GM21717 (cell line): ENCODE data around the gene FREM2.

Experiments used
- ATAC-seq: cut with Tn5 transposase; IDR thresholded peaks from one replicate; pipeline ENCODE4 v1.9.1; 2021; ENCODE audit warnings: mild to moderate bottlenecking, moderate library complexity; ENCODE audit not compliant: unreplicated experiment

FREM2 gene

DNA sequence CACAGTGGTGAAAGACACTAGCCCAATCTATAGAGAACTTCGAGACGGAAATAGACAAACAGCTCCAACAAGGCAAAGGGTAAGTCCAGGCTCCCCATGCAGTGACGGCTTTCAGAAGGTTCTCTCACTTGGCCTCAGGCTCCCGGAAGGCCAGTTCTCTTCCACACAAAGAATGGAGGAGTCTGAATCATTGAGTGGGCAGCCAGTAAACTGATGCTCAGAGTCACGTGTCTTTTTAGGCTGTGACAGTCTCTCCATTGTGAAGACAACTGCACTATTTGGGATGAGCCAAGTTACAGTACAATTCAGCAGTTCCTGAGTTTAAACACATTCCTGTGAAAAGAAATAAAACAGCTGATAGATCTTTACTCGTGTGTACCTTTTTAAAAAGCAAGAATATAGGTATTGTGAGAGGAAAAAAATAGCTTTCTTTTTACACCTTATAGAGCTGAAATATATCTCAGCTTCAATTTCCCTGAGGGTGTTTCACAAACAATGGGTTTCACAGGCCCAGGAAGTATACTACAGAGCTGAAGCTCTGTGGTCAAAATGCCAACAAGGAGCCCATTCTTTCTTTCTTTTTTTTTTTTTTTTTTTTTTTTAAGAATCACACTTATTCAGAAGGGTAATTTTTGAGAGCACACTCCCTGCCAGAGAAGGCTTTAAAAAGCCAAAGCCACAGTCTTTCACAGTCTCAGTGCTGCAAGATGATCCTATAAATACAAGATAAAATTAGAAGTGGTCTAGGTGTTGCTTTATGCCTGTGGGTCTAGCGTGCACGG lies 135.1 kb downstream of the FREM2 start:
- no peak for ATAC-seq

DNA sequence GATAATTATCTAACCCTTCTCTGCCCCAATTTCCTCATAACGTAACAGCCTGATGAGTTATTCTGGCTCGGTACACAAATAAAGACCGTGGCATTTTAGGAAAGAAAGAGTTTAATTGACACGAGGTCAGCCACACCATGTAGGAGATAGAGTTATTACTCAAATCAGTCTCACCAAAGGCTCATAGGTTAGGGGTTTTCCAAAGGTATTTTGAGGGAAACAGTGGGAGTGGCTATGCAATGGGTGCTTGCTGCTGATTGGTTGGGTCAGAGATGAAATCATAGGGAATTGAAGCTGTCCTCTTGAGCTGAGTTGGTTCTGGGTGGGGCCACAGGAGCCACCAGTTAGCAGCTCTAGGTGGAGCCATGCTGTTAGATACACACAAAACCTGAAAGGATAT lies 137.5 kb downstream of the FREM2 start:
- no peak for ATAC-seq

DNA sequence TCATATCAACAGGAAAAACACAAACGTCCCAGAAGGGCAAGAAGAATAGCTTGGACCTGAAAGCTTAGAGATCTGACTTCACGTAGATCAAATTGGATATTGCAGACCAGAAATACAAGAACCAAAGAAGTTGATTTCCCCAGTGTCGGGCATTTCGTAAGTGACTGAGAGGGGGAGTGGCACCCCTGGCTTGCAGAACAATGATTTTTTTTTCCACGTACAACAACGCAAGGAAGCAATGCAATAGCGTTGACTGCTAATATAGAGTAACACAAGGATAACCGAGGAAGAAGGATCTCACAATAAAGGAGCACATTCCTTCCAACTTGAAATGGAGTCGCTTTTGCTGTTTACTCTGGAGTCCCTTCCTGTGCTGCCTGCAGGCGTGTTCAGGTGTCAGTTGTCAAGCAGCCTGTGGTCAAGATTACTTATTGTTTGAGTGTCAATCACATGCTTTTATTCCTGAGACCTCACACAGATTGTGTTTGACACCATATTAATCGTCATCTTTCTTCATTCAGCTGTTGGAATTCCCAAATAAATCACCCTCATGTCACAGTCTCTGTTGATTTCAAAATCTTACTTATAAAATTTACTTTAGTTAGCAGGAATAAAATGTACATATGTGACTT lies 139.4 kb downstream of the FREM2 start:
- no peak for ATAC-seq

DNA sequence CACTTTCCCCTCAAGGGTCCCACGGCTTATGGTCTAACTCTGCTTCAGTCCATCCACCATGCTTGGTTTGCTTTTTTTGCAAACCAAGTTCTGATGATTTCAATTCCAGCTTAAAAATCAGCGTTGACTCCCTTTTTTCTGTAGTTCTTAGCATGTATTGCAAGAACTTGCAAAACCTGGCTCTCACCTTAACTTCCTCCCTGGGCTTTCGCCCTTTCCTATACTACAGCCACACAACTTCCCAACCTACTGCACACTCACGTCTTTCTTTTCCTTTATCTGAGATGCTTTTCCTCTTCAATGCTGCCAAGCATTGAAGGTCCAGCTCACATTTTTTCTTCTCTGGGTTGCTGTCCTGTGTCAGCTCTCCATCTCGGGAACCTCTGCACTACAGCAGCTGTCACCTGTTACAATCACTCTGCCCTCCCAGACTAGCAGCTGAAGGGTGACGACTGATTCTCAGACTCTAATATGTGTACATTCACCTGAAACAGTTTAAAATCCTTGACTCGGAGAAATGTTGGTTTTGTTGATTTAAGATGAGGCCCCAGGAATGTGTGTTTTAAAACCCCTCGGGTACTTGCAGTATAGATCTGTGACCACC lies 143.7 kb downstream of the FREM2 start:
- ATAC-seq: no peak

DNA sequence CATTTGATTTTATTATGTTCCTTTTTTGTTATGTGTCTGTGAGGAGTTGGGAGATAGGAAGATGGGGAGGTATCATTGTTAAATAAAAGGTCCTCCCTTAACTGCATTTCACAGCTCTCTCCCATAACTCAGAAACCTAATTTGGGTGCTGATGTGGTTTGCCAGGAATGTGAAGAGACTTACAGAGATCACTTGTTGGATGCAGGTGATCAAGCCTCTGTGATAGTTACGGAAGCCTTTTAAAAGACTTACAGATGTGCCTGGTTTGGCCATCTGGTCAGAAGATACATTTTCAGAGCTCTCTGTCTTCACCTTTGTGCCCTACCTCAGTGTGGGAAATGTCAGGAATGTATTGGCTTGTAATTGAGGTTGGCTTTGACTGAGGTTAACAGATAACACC lies 157.7 kb downstream of the FREM2 start:
- ATAC-seq: no peak

DNA sequence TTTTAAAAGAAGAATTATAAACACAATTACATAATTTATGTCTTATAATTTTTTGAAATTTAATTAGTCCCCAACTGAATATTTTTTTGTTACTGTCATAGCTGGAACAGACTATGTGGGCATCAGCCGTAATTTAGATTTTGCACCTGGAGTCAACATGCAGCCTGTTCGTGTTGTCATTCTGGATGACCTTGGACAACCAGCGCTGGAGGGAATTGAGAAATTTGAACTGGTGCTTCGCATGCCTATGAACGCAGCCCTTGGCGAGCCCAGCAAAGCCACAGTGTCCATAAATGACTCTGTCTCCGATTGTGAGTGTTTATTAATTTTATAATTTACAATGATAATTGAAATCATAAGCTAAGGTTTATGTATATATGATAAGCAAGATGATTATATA lies 161.5 kb downstream of the FREM2 start:
- no peak for ATAC-seq

DNA sequence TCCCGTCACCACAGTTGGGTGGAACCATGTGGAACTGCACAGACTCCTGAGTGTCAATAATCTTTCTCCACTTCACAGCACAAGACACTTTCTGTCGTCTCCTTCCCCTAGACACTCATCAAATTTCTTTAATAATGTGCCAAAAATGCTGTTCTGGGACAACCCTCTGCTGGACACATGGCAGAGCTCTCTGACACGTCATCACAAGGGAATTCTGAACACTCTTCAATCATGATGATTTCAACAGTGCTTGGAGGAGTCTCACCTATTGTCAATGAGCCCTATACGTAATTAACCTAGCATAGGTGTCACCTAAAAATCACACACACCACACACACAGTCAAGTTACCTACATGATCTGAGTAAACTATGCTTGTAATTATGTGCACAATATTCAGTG lies 162.4 kb downstream of the FREM2 start:
- ATAC-seq: no peak

DNA sequence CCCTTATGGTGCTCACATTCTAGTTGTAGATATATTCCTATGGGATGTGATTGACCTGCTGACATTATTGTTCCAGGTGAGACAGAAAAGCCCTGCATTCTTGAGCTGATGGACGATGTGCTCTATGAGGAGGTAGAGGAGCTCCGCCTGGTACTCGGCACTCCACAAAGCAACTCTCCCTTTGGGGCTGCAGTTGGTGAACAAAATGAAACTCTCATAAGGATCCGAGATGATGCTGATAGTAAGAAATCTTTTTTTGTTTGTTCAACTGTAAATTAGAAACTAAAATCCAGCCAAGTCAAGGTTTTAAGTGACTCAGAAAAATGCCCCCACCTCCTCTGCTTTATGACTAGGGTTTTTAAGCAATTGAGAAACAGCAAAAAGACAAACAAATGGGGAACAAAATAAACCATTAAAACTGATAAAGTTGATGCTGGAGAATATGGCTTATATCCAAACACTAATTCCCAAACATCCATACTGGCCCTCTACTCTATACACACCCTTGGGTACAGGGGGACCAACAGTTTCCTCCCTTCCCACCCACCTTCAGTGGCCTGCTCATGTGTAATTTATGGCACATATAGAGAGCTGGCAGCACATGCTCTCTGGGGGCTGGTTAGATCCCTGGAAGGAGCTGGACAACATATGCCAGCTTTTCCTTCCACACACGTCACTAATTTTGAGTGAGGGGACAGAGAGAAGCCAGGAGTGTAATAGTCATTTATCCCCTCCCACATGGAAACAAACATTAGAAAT lies 164.2 kb downstream of the FREM2 start:
- peak; percentile 79 for ATAC-seq

DNA sequence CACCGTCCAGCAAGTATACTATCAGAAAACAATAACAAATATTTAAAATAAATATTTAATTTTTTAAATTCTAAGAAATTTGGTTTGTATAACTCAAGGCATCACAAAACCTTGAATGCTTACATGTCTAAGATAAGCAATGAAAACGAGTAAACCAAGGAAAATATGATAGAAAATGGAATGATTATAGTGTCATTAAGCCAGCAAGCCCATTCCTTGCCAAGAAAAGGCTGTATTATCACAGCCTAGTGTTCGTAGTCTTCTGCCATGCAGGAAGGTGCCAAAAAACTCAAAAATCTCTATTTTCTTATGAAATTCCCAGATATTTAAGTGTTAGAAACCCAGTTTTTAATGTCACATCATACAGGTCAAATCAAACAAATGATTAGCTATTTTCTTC lies 167.3 kb downstream of the FREM2 start:
- no peak for ATAC-seq

DNA sequence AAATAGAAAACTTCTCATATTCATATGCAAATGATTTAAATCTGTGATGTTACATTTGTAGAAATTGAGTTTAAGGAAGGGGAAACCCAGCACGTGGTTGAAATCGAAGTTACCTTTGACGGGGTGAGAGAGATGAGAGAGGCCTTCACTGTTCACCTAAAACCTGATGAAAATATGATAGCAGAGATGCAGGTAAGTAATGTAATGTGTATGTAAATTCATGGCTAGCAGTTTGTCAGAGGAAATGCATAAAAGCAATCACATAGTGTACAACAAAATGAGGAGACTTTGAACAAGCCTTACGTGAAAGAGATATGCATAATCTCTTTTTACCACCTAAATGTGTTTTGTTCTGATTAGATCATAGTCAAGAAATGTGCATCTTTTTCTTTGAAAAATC lies 169.2 kb downstream of the FREM2 start:
- no peak for ATAC-seq

DNA sequence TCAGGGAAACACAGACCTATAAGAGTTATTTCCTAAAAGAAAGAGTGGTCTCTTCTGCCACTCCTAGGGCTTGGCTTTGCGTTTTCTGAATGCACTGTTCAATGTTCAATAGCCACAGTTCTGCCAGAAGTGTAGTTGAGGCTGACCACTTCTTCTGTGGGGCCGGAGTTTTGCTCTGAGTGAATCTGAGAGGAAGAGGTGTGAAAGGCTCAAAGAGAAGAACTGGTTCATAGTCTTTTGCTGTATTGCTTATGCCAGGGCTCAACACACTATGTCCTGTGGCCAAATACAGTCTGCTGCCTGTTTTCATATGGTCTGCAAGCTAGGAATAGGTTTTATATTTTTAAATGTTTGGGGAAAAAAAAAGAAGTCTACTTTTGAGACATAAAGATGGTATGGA lies 175.6 kb downstream of the FREM2 start:
- ATAC-seq: peak; percentile 57

DNA sequence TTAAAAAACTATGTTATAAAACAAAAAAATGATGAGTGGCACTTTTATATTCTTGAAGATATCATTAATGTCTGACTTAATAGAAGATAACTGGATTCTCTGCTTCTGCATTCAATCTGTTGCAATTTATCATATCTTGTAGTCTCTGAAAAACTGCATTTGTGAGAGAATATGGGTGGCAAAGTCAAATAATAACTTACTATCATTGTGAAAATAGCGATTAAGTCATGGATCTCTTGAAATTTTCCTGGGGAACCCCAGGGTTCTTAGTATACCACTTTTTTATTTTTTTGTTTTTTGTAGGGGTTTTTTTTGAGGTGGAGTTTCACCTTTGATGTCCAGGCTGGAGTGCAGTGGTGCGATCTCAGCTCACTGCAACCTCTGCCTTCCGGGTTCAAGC lies 176.7 kb downstream of the FREM2 start:
- no peak for ATAC-seq

DNA sequence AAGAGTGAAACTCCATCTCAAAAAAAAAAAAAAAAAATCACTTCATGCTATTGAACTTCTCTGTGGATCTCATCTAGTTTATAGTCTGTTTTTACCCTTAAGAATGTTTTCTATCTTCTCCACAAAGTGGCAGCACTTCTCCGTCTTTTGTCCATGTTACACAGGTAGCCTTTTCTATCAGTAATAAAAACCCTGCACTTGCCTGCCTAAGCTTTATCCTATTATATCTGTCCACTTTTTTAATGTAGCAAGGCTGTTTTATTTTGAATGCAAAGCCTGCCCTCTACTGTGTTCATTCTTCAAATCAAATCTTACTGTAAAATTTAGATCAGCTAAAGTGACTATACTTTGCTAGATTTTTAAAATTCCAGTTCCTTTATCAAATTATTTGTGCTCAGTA lies 179.8 kb downstream of the FREM2 start:
- ATAC-seq: no peak

DNA sequence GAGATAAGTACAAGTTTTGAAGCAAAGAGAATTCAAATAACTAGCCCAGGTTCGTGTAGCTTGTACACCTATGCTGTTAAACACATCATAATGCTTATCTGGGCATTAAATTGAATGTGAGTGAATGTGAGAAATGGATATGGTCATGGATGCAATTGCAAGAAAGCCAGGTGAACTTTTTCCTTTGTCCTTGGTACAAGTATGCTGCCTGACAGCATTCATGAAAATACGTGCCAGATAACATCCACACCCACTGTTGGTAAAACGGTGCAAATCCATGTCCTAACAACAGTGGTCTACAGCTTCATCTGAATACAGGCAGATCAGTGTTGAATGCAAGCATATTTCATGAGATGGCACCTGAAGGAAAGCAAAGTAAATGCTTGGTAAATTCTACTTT lies 181.5 kb downstream of the FREM2 start:
- ATAC-seq: no peak

DNA sequence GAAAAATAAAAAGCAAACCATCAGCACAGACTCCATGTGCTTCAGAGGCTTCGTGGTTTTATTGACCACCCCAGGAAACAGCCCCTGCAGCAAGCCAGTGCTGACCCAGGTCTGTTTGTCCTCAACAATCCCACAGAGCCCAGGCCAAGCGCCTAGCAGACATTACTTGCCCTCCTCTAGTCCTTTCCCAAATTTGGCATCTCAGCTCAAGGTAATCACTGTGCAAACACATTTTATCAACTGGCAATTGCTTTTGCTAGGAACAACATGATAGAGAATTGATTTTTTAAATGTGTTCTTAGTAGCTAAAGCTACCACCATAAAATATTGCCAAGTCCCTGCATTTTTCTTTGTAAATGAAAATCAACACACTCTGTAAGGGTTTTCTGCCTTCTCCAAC lies 182.0 kb downstream of the FREM2 start:
- ATAC-seq: no peak

DNA sequence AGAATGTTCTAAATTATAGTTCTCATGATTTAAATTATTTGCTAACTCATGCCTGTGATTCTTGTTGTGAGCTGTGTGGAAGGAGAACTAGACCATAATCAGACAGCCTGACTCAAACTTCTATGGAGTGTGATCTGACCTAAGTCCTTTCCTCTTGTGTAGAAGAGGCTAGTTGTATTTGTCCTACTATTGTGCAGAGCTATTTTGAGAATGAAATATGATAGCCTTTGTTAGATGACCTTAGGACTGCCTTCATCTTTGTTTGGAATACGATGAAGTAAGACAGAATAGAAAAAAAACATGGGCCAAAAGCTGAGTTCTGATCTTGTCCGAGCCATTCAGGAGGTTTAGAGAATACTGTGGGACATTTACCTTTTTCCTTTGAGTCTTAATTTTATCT lies 184.4 kb downstream of the FREM2 start:
- no peak for ATAC-seq

DNA sequence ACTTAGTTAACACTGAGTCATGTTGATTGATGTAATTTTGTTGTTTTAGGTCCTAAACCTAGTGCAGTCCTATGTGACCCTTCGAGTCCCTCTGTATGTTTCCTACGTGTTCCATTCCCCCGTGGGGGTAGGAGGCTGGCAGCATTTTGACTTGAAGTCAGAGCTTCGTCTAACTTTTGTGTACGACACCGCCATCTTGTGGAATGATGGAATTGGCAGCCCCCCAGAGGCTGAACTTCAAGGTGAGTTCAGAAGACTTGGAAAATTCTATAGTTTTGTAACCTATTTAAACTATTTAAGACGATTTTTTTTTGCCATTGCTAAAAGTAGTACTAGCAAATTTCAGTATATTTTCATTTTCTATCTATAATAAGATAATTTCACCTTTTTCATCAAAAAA lies 185.8 kb downstream of the FREM2 start:
- ATAC-seq: peak; percentile 69

DNA sequence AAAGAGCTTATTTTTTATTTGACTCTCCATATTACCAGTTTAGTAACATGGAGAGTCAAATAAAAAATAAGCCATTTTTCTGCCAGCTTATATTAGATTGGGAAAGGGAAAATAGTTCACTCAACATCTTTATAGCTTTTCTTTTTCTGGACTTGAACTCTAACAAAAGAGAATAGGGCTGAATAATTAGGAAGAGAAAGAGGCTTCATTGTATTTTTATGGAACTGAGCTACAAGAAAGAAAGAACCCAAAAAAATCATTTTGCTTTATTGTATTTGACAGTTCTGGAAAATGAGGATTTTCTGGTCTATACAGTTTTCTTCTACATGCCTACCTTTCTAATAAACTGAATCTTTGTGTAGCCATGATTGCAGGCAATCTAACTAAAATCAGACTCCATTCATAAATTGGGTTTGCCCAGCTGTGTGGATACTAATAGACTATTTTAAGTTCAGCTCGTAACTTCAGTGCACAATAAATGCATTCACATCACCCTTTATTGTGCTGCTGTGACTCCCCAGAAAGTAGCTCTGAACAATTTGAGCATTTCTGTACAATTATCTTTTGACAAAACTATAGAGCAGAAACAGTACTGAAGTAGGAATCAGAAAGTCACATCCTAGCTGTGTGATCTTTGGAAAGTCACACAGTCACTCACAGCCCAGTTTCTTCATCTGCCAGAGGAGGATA lies 188.5 kb downstream of the FREM2 start:
- no peak for ATAC-seq

DNA sequence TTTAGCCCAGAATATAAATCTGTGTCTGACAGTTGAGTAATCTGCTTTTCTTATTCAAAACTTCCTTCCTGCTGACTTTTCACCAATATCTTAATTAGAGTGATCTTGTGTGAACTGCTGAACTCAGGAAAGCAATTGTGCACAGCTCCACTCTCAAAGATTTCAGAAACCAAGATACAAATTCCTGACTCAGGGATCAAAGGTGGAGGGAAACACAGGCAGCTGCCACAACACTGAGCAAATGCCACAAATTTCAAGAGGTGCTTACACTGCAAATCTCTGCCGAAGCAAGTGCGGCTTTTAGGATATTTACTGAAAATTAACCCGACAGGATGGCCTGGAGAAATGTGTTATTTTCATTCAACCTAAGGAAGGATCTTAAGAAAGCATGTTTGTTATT lies 192.4 kb downstream of the FREM2 start:
- ATAC-seq: no peak

DNA sequence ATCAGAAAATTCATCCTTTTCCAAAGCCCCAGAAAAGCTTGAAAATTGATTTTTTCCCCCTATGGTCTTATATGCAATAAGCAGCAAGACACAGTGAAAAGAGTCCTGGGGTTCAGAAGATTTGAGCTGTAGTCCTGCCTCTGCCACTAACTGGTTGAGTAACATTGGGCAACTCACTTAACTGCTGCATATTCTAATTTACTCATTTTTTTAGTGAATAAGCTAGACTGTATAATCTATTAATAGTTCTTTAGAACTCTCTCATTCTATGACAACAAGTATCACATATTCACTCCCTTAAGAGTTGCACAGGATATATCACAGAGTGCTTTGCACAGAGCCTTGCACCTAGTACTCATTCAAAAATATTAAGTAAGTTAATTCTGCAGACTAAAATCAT lies 192.9 kb downstream of the FREM2 start:
- no peak for ATAC-seq

DNA sequence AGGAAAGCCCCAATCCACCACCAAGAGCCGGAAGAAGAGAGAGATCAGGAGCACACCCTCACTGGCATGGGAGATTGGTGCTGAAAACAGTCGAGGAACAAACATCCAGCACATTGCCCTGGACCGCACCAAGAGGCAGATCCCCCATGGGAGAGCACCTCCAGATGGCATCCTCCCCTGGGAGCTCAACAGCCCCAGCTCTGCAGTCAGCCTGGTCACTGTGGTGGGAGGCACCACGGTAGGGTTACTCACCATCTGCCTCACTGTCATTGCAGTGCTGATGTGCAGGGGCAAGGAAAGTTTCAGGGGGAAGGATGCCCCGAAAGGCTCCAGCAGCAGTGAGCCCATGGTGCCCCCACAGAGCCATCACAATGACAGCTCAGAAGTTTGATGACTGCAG lies 193.5 kb downstream of the FREM2 start:
- no peak for ATAC-seq
